ENCODE data around the gene PCP4L1.
"Not testable (repeated sequence)": the region's sequence is repeated elsewhere in the genome, so short reads cannot be mapped to it uniquely, and the experiment has no call there.

The PCP4L1 gene

DNA sequence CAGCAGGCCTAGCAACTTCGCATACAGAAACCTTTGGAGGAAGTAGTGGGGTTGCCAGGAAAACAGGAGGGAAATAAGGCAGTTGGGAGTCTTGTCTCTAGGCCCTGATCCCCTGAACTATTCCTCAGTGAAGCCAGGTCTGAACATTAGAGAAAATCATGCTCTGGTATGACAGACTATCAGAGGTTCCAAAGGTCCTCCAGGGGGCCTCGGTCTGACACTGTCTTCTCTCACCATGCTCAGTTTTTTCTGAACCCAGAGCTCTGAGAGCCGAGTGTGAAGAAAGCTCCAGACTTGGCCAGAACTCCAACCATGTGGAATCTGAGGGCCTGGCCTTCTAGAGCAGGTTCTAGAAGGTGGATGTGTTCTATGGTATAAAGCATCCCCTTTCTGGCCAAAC, 28.6 kb upstream of the PCP4L1 start:
- no peak for FAIRE-seq

- FAIRE-seq: no peak
Observed at GRCh38 chr1:161230762-161231161, 27.8 kb upstream of the PCP4L1 start.

GRCh38 chr1:161233102-161233501, 25.4 kb upstream of the PCP4L1 start:
- FAIRE-seq: no peak

DNA sequence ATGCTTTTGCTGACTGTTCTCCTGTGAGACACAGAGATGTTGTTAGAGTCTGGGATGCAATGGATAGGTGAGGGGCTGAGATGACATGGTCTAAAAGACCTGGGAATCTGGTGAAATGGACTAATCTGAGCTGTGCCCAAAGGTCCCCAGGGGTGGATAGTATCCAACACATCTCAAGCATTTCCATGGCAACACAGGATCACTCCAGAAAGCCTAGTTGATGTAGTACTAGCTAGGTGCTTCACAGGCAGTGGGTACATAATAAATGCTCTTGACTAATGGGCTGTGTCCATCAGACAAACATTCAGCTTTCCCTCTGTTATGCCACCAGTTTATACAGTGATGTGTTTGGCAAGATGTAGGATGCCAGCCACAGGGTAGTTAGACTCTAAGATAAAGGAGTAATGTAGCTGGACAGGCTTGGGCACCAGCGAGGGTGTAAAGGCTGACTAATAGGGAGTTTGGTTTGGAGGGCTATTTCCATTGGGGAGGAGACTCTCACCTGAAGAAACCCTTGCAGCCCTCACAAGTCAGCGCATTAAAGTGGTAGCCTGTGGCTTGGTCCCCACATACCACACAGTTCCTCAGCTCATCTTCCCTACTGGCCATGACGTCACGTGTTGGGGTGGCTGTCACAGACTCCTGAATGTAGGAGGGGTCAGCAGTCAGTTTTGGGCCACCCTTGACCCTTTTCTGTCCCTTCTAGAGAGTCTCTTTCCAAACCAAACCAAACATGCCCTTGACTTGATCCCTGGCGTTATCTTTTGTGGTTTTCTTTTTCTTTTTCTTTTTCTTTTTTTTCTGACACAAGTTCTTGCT, 22.4 kb upstream of the PCP4L1 start:
- no peak for FAIRE-seq

DNA sequence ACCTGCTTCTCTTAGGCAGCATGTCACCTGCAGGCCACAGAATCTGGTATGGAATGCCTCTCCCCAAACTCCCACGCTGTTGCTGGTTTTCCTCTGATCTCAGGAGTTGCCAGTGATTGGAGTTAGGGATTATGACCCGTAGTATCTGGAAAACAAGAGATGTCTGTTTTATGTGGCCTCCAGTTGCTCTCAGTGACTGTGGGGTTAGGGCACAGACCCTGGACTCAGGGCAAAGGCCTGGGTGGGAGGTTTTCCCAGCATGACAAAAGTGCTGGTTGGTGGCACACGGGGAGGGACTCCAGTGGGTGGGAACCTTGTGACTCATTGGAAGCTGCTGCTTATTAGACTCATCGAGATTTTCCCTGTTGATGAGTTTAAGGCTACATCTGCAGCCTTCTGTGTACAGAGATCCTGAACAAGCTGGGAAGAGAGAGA, 20.5 kb upstream of the PCP4L1 start, which contains the start of gene NR1I3:
Gene NR1I3, minus strand, starts transcription at position 165 of the 435 bp plus-strand sequence. CDS start 1,638 bp downstream, outside the sequence.
- no peak for FAIRE-seq

DNA sequence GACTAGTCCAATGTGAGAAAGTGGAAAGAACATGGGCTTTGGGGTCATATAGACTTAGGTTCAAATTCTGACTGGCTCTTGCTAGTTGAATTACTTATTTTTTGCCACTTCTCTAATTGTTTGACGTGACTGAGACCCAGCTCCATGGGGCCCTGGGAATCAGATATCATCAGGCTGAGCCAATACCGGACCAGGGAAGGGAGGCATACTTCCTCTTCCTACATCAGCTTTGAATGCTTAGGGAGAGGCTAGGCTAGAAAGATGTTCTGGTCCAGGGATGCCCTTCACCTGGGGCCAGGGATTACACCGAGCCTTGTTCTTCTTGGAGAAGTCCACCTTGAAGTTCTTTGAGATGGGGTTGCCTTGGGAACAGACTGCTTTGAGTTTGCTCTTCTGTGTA, 16.9 kb upstream of the PCP4L1 start:
- no peak for FAIRE-seq

GRCh38 chr1:161242313-161242712, 16.2 kb upstream of the PCP4L1 start:
- FAIRE-seq: no peak

GRCh38 chr1:161244888-161245287, 13.7 kb upstream of the PCP4L1 start:
- no peak for FAIRE-seq

DNA sequence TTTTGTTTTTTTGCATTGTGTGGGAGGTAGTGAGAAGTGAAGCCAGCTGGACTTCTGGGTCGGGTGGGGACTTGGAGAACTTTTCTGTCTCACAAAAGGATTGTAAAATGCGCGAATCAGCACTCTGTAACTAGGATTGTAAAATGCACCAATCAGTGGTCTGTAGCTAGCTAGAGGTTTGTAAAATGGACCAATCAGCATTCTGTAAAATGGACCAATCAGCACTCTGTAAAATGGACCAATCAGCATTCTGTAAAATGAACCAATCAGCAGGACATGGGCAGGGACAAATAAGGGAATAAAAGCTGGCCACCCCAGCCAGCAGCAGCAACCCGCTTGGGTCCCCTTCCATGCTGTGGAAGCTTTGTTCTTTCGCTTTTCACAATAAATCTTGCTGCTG, 8.4 kb upstream of the PCP4L1 start:
- not testable (repeated sequence) for FAIRE-seq

- FAIRE-seq: no peak
Observed at GRCh38 chr1:161250829-161251228, 7.7 kb upstream of the PCP4L1 start.

GRCh38 chr1:161251579-161251978, 7.0 kb upstream of the PCP4L1 start:
- FAIRE-seq: no peak

- FAIRE-seq: not testable (repeated sequence)
Observed at GRCh38 chr1:161255302-161255701, 3.2 kb upstream of the PCP4L1 start.

DNA sequence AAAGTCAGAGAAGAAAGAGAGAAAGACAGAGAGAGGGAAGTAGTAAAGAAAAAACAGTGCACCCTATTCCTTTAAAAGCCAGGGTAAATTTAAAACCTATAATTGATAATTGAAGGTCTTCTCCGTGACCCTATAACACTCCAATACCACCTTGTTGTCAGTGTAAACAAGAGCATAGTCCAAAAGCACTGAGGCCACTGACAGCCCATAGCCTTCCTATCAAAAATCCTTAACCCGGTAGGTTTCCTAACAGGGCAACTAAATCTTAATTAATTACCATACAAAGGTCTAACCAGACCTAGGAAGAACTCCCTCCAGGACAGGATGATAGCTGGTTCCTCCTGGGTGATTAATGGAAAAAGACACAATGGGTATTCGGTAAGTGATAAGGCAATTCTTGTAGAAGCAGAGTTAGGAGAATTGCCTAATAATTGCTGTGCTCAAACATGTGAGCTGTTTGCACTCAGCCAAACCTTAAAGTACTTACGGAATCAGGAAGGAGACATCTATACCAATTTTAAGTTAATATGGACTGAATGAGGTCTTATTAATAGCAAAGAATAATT, 2.5 kb upstream of the PCP4L1 start:
- not testable (repeated sequence) for FAIRE-seq

GRCh38 chr1:161257109-161257508, 1.4 kb upstream of the PCP4L1 start:
- not testable (repeated sequence) for FAIRE-seq

DNA sequence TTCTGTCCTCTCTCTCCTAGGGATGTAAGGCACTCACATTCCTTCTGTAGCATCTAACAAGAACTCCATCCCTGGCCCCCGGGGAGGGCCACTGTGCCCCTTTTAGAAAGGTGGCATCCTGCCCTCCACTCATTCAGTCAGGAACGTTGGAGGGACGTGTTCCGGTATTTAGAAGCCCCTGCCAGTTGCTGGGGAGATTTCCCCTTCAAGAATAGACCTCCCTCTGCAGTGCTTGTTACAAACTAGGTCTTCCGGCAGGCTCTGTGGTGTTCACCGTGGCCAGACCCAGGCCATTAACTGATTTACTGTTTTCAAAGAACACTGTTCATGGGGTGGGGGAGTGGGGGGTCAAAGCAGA, 779 bp downstream of the PCP4L1 start:
- FAIRE-seq: no peak

- no peak for FAIRE-seq
Observed at GRCh38 chr1:161259765-161260164, 1.2 kb downstream of the PCP4L1 start.

GRCh38 chr1:161260376-161261260, 2.1 kb downstream of the PCP4L1 start:
- FAIRE-seq: no peak

GRCh38 chr1:161261261-161262235, 3.0 kb downstream of the PCP4L1 start:
- FAIRE-seq: no peak

- FAIRE-seq: no peak
Observed at GRCh38 chr1:161265305-161265704, 6.8 kb downstream of the PCP4L1 start.

GRCh38 chr1:161266202-161266601, 7.7 kb downstream of the PCP4L1 start:
- FAIRE-seq: no peak

DNA sequence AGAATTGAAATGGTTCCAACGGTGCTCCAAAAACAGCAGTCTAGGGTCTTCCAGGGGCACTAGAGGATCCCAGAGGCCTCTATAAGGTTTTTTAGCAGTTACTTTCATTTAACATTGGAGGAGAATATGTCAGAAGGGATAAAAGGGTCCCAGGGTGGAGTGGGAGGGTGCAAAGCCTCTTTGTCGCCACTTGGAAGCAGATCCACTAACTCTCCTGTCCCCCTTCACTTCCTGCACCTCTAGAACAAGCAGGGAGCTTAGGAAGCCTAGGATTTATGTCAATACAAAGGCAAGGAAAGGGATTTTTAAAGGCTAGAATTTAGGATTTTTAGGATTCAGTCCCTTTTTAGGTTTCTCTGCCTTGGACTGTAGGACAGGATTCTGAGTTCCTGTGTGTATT, 8.3 kb downstream of the PCP4L1 start:
- no peak for FAIRE-seq

DNA sequence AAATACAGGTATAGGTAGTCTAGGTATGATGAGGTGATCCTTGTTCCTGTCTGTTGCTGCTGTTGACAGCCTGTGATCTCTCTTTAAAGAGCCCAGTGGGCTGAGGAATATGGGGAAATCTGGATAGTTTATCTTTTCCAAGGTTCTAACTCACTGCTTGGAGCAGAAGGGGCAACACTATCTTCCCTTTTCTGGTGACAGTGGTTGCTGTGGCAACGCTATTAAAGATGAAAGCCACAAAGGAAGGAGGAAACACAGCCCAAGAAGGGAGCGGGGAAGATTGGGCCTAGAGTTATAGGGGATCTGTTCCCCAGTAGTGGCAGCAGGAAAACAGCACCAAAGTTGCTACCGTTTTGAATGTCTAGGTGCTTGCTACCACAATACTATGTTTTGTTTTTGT, 8.8 kb downstream of the PCP4L1 start:
- no peak for FAIRE-seq

Data from TTC549 (cell line).